SK-N-SH treated with all-trans-retinoic acid at 6 μM for 48 hours (cell line): ENCODE data around the gene HNRNPH2.

ENCODE experiments used
- ARNTL ChIP-seq: fragments of 450-650 bp; formaldehyde crosslinking; IDR thresholded peaks from 2 replicates; pipeline ENCODE4 v1.5.0; 2020; ENCODE audit warnings: low read depth, mild to moderate bottlenecking, moderate library complexity, borderline replicate concordance
- BACH2 ChIP-seq: fragments of 250-450 bp; sonication (Bioruptor Pico); IDR thresholded peaks from 2 replicates; pipeline ENCODE4 v1.9.0; 2021; ENCODE audit warnings: mild to moderate bottlenecking, borderline replicate concordance
- ISL1 ChIP-seq: fragments of 250-450 bp; sonication (Bioruptor Pico); IDR thresholded peaks from 2 replicates; pipeline ENCODE4 v2.1.2; 2022; ENCODE audit warnings: mild to moderate bottlenecking, moderate library complexity
- PATZ1 ChIP-seq: fragments of 250-450 bp; sonication (Bioruptor Pico); IDR thresholded peaks from 2 replicates; pipeline ENCODE4 v1.8.0; 2020; ENCODE audit warnings: mild to moderate bottlenecking, moderate library complexity, borderline replicate concordance
- PPARA ChIP-seq: fragments of 250-450 bp; sonication (Bioruptor Pico); IDR thresholded peaks from 2 replicates; pipeline ENCODE4 v1.5.0; 2020; ENCODE audit warnings: mild to moderate bottlenecking, borderline replicate concordance
- SNAI2 ChIP-seq: fragments of 250-450 bp; sonication (Bioruptor Pico); IDR thresholded peaks from 2 replicates; pipeline ENCODE4 v1.5.0; 2020; ENCODE audit warnings: mild to moderate bottlenecking, moderate library complexity
- TOX ChIP-seq: fragments of 250-450 bp; sonication (Bioruptor Pico); IDR thresholded peaks from 2 replicates; pipeline ENCODE4 v1.8.0; 2021; ENCODE audit warnings: mild to moderate bottlenecking, moderate library complexity, borderline replicate concordance
- TSHZ2 ChIP-seq: fragments of 250-450 bp; sonication (Bioruptor Pico); IDR thresholded peaks from 2 replicates; pipeline ENCODE4 v1.5.0; 2020; ENCODE audit warnings: mild to moderate bottlenecking, moderate library complexity
- ZFP3 ChIP-seq: fragments of 250-450 bp; sonication (Bioruptor Pico); IDR thresholded peaks from 2 replicates; pipeline ENCODE4 v1.5.0; 2020; ENCODE audit warnings: mild to moderate bottlenecking, moderate library complexity
- ZFP30 ChIP-seq: fragments of 450-650 bp; formaldehyde crosslinking; IDR thresholded peaks from 2 replicates; pipeline ENCODE4 v1.5.0; 2022; ENCODE audit warnings: mild to moderate bottlenecking, moderate library complexity
- ZNF565 ChIP-seq: fragments of 450-650 bp; formaldehyde crosslinking; conservative IDR thresholded peaks from 2 replicates; pipeline ENCODE4 v1.5.0; 2020; ENCODE audit warnings: low read depth, mild to moderate bottlenecking, moderate library complexity
- ZNF8 ChIP-seq: fragments of 450-650 bp; formaldehyde crosslinking; IDR thresholded peaks from 2 replicates; pipeline ENCODE4 v1.5.0; 2020; ENCODE audit warnings: mild to moderate bottlenecking, moderate library complexity
- TF ChIP-seq, protein P1 (sequence below): fragments of 250-450 bp; sonication (Bioruptor Pico); IDR thresholded peaks from 2 replicates; pipeline ENCODE4 v1.5.1; 2020; ENCODE audit warnings: low read depth, mild to moderate bottlenecking, moderate library complexity
- TF ChIP-seq, protein P2 (sequence below): fragments of 250-450 bp; sonication (Bioruptor Pico); IDR thresholded peaks from 2 replicates; pipeline ENCODE4 v1.8.0; 2021; ENCODE audit warnings: low read depth, mild to moderate bottlenecking, moderate library complexity, borderline replicate concordance

DNA sequence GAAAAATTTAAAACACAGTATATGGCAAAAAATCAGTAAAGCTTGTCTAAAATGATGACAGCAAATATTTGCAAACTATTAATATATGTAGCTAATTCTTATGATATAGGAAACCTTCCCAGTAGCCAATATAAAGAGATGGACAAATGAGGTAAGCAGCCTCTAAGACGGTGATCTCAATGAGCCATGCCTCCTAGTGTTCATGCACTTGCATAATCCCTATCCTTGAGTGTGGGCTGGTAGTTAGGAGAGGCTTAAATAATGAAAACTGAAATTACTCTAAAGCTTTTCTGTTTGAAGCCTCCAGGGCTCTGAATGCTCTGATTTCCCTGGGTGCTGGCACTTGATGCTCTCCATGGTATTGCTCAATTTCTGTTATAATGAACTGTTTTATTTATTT is 52.6 kb downstream of the HNRNPH2 start:
- TF ChIP-seq TSHZ2 (CRISPR knock-in tag) (no peak), ISL1 (no peak), BACH2 (CRISPR knock-in tag) (no peak), PPARA (CRISPR knock-in tag) (no peak), TOX (CRISPR knock-in tag) (no peak), ZNF565 (CRISPR knock-in tag) (no peak), ZFP3 (no peak), SNAI2 (CRISPR knock-in tag) (no peak), ARNTL (CRISPR knock-in tag) (no peak), ZFP30 (CRISPR knock-in tag) (no peak), PATZ1 (CRISPR knock-in tag) (no peak), ZNF8 (CRISPR knock-in tag) (no peak)
- TF ChIP-seq, protein P1, sequence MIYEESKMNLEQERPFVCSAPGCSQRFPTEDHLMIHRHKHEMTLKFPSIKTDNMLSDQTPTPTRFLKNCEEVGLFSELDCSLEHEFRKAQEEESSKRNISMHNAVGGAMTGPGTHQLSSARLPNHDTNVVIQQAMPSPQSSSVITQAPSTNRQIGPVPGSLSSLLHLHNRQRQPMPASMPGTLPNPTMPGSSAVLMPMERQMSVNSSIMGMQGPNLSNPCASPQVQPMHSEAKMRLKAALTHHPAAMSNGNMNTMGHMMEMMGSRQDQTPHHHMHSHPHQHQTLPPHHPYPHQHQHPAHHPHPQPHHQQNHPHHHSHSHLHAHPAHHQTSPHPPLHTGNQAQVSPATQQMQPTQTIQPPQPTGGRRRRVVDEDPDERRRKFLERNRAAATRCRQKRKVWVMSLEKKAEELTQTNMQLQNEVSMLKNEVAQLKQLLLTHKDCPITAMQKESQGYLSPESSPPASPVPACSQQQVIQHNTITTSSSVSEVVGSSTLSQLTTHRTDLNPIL (CRISPR knock-in tag), result no peak
- TF ChIP-seq, protein P2, sequence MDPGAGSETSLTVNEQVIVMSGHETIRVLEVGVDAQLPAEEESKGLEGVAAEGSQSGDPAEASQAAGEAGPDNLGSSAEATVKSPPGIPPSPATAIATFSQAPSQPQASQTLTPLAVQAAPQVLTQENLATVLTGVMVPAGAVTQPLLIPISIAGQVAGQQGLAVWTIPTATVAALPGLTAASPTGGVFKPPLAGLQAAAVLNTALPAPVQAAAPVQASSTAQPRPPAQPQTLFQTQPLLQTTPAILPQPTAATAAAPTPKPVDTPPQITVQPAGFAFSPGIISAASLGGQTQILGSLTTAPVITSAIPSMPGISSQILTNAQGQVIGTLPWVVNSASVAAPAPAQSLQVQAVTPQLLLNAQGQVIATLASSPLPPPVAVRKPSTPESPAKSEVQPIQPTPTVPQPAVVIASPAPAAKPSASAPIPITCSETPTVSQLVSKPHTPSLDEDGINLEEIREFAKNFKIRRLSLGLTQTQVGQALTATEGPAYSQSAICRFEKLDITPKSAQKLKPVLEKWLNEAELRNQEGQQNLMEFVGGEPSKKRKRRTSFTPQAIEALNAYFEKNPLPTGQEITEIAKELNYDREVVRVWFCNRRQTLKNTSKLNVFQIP, result no peak
